ENCODE measurements around the gene GRHL3. TPM values are rescaled to one million over a fixed set of nuclear protein-coding genes. Genes with fewer than 3 reads are reported as not detected.

GRHL3 gene
- total RNA-seq, 2 experiments from 2014 or later = not detected

GRCh38 chr1:24392982-24393650, 74.0 kb downstream of the GRHL3 start:
- Histone ChIP-seq H3K4me3 (ENCODE audit: low read length) (no peak overlapping the region), H3K36me3 (ENCODE audit: insufficient read depth, low read length) (no peaks in the 10 kb centered on the region), H3K4me1 (ENCODE audit: insufficient read depth, low read length) (peaks cover 29% of the 10 kb centered on the region), H3K27me3 (ENCODE audit: control insufficient read depth in 1 of 2, insufficient read depth in 2 of 2, low read length in 2 of 2) (no peaks in the 10 kb centered on the region), H3K9me3 (ENCODE audit: control insufficient read depth in 1 of 2, insufficient read depth in 1 of 2, low read length in 2 of 2) (no peaks in the 10 kb centered on the region), H3K27ac (ENCODE audit: low read depth in 1 of 2, low read length in 2 of 2) (peak overlapping the region in 1 of 2 donors; percentile 35)
- DNase-seq (peak in 2 of 14 experiments; percentile 25 to 33), ATAC-seq (ENCODE audit: poor library complexity) (peak; percentile 32)
- POLR2A ChIA-PET = interaction anchor here (0.6 to 4.4 kb wide), 17 partner anchors 14 to 513 kb away, joined by 3 to 68 read pairs (median 5); partner anchors contain the start of genes IFNLR1, NIPAL3 and RCAN3
- H3K27ac Mint-ChIP-seq = peak overlapping the region; percentile 85
- no peak overlapping the region for H3K4me3 Mint-ChIP-seq
- no peaks in the 10 kb centered on the region for H3K27me3 Mint-ChIP-seq
- peaks cover 8% of the 10 kb centered on the region for H3K36me3 Mint-ChIP-seq (ENCODE audit: low read depth)
- H3K4me1 Mint-ChIP-seq (ENCODE audit: low read depth) = peaks cover 42% of the 10 kb centered on the region
- no peak for TF ChIP-seq CTCF (IDR thresholded peaks at IDR 0.05)
- intact Hi-C loops (cut with DNase I, micrococcal nuclease) = loop anchor here (1.0 to 10.0 kb wide), 7 partner anchors 71 to 442 kb away; no protein-coding TSS in a partner anchor
- no peaks in the 10 kb centered on the region for H3K9me3 Mint-ChIP-seq
- CTCF ChIA-PET = interaction anchor here (0.7 to 4.3 kb wide), 17 partner anchors 10 to 437 kb away, joined by 3 to 126 read pairs (median 3); partner anchors contain the start of genes NIPAL3 and STPG1

- TF ChIP-seq CTCF (IDR thresholded peaks at IDR 0.05) = no peak
- H3K27ac ChIP-seq (ENCODE audit: low read depth in 1 of 2, low read length in 2 of 2) = no peak overlapping the region
- Mint-ChIP-seq H3K27me3 (no peaks in the 10 kb centered on the region), H3K27ac (peak overlapping the region; percentile 85), H3K9me3 (no peaks in the 10 kb centered on the region), H3K4me3 (no peak overlapping the region), H3K36me3 (ENCODE audit: low read depth) (peaks cover 8% of the 10 kb centered on the region), H3K4me1 (ENCODE audit: low read depth) (peaks cover 42% of the 10 kb centered on the region)
- ChIA-PET CTCF (interaction anchor here (0.7 to 4.3 kb wide), 9 partner anchors 9 to 243 kb away, joined by 3 to 126 read pairs (median 3); partner anchors contain the start of genes NIPAL3 and STPG1), POLR2A (interaction anchor here (0.6 to 4.4 kb wide), 13 partner anchors 13 to 512 kb away, joined by 3 to 68 read pairs (median 5); partner anchors contain the start of genes IFNLR1, NIPAL3 and RCAN3)
- intact Hi-C loops (cut with DNase I, micrococcal nuclease) = loop anchor here (2.0 to 10.0 kb wide), 5 partner anchors 72 to 441 kb away; no protein-coding TSS in a partner anchor
- ATAC-seq (ENCODE audit: poor library complexity) (no peak), DNase-seq (no peak)
- H3K9me3 ChIP-seq (ENCODE audit: control insufficient read depth in 1 of 2, insufficient read depth in 1 of 2, low read length in 2 of 2) = no peaks in the 10 kb centered on the region
- peaks cover 29% of the 10 kb centered on the region for H3K4me1 ChIP-seq (ENCODE audit: insufficient read depth, low read length)
- H3K36me3 ChIP-seq (ENCODE audit: insufficient read depth, low read length) = no peaks in the 10 kb centered on the region
- H3K4me3 ChIP-seq (ENCODE audit: low read length) = no peak overlapping the region
- no peaks in the 10 kb centered on the region for H3K27me3 ChIP-seq (ENCODE audit: control insufficient read depth in 1 of 2, insufficient read depth in 2 of 2, low read length in 2 of 2)
Observed at GRCh38 chr1:24393892-24394291, 74.7 kb downstream of the GRHL3 start.

GRCh38 chr1:24400065-24400464, 80.9 kb downstream of the GRHL3 start:
- Mint-ChIP-seq H3K4me1 (ENCODE audit: low read depth) (no peaks in the 10 kb centered on the region), H3K9me3 (no peaks in the 10 kb centered on the region), H3K27me3 (no peaks in the 10 kb centered on the region), H3K27ac (no peak overlapping the region), H3K36me3 (ENCODE audit: low read depth) (peaks cover 9% of the 10 kb centered on the region), H3K4me3 (no peak overlapping the region)
- Histone ChIP-seq H3K4me3 (ENCODE audit: low read length) (no peak overlapping the region), H3K36me3 (ENCODE audit: insufficient read depth, low read length) (no peaks in the 10 kb centered on the region), H3K27me3 (ENCODE audit: control insufficient read depth in 1 of 2, insufficient read depth in 2 of 2, low read length in 2 of 2) (no peaks in the 10 kb centered on the region), H3K27ac (ENCODE audit: low read depth in 1 of 2, low read length in 2 of 2) (no peak overlapping the region), H3K9me3 (ENCODE audit: control insufficient read depth in 1 of 2, insufficient read depth in 1 of 2, low read length in 2 of 2) (no peaks in the 10 kb centered on the region), H3K4me1 (ENCODE audit: insufficient read depth, low read length) (no peaks in the 10 kb centered on the region)
- no peak for DNase-seq
- intact Hi-C loops (cut with DNase I, micrococcal nuclease) = loop anchor here in 1 of 2 experiments (10.0 kb wide), 1 partner anchor 345 kb away; the partner anchor contains the start of gene CLIC4
- POLR2A ChIA-PET = no interaction called here
- TF ChIP-seq CTCF (IDR thresholded peaks at IDR 0.05) = no peak
- CTCF ChIA-PET = interaction anchor here (1.4 to 1.8 kb wide), 3 partner anchors 9 to 15 kb away, joined by 3 to 9 read pairs (median 3); partner anchors contain the start of gene NIPAL3
- no peak for ATAC-seq (ENCODE audit: poor library complexity)

All from CD4-positive, alpha-beta T cell (primary cell).